Measurements from ENCODE around the gene BTBD9. TPM values are rescaled to one million over a fixed set of nuclear protein-coding genes. Genes with fewer than 3 reads are reported as not detected.

Gene BTBD9
- total RNA-seq, result 10 to 100 TPM; 13.6 to 15.7 TPM

GRCh38 chr6:38639498-38640215 is at the start of gene BTBD9:
TSS of gene BTBD9 (minus strand) at chr6:38639929.

Other genes with a start within 250 kb of the BTBD9 start
- 10 to 100 TPM; 57.2 to 59.5 TPM for gene GLO1, start 63.2 kb upstream of the BTBD9 start, total RNA-seq
- gene DNAH8, start 75.4 kb upstream of the BTBD9 start, total RNA-seq, result under 1 TPM in 1 of 2 experiments, not detected in 1; 0.03 TPM